HepG2 (cell line): Measurements from ENCODE around the gene ETHE1. TPM values are rescaled to one million over a fixed set of nuclear protein-coding genes. Genes with fewer than 3 reads are reported as not detected.

Experiments used
- FOXM1 ChIP-seq: sonication (generic); formaldehyde crosslinking; IDR thresholded peaks from 2 replicates; pipeline ENCODE4 v1.5.0; 2020; ENCODE audit warnings: missing genetic modification reagents
- FOXO1 ChIP-seq: sonication (generic); formaldehyde crosslinking; IDR thresholded peaks from 2 replicates; pipeline ENCODE4 v1.4.0; 2020; ENCODE audit warnings: missing genetic modification reagents
- KDM2A ChIP-seq: sonication (generic); formaldehyde crosslinking; IDR thresholded peaks from 2 replicates; pipeline ENCODE4 v1.4.0; 2020; ENCODE audit warnings: low read depth, missing genetic modification reagents, borderline replicate concordance
- MAFG ChIP-seq: sonication (generic); formaldehyde crosslinking; IDR thresholded peaks from 2 replicates; pipeline ENCODE4 v1.5.1; 2020; ENCODE audit warnings: mild to moderate bottlenecking, missing genetic modification reagents
- NCOA2 ChIP-seq: sonication (generic); formaldehyde crosslinking; IDR thresholded peaks from 2 replicates; pipeline ENCODE4 v1.8.0; 2022; ENCODE audit warnings: inconsistent platforms
- NFRKB ChIP-seq: fragments of 450-650 bp; IDR thresholded peaks from 2 replicates; pipeline ENCODE4 v1.6.1; 2017
- PHF20 ChIP-seq: sonication (generic); formaldehyde crosslinking; IDR thresholded peaks from 2 replicates; pipeline ENCODE4 v1.5.0; 2020; ENCODE audit warnings: mild to moderate bottlenecking, missing genetic modification reagents
- RAD21 ChIP-seq: fragments of 450-650 bp; formaldehyde crosslinking; IDR thresholded peaks from 2 replicates; pipeline ENCODE4 v1.5.0; 2020; ENCODE audit warnings: mild to moderate bottlenecking
- RAD51 ChIP-seq: fragments of 450-650 bp; IDR thresholded peaks from 2 replicates; pipeline ENCODE4 v1.6.1; 2016; ENCODE audit warnings: borderline replicate concordance
- SIX1 ChIP-seq: sonication (generic); formaldehyde crosslinking; IDR thresholded peaks from 2 replicates; pipeline ENCODE4 v1.4.0; 2020; ENCODE audit warnings: missing genetic modification reagents, borderline replicate concordance
- SKI ChIP-seq: fragments of 450-650 bp; IDR thresholded peaks from one replicate; pipeline ENCODE4 v1.6.1; 2018; ENCODE audit warnings: mild to moderate bottlenecking; ENCODE audit not compliant: partially characterized antibody
- SMC3 ChIP-seq: IDR thresholded peaks from 2 replicates; pipeline ENCODE4 v1.6.1; 2011; ENCODE audit warnings: low read length, improper control_type of control experiment
- SP1 ChIP-seq, 2 experiments: fragments of 450-650 bp in 1 of 2; sonication (generic) in 1 of 2; formaldehyde crosslinking in 1 of 2; IDR thresholded peaks; 2 replicates each; pipeline versions ENCODE4 v1.4.0 to v1.6.1; 2016 to 2020; ENCODE audit warnings: missing genetic modification reagents in 1 of 2
- SP5 ChIP-seq: IDR thresholded peaks from 2 replicates; pipeline ENCODE4 v1.6.1; 2016; ENCODE audit warnings: low read depth, borderline replicate concordance
- ZNF121 ChIP-seq: sonication (generic); formaldehyde crosslinking; IDR thresholded peaks from 2 replicates; pipeline ENCODE4 v1.5.0; 2020; ENCODE audit warnings: mild to moderate bottlenecking, missing genetic modification reagents
- ZNF17 ChIP-seq: sonication (generic); formaldehyde crosslinking; IDR thresholded peaks from 2 replicates; pipeline ENCODE4 v1.5.0; 2020; ENCODE audit warnings: mild to moderate bottlenecking, missing genetic modification reagents
- ZNF230 ChIP-seq: sonication (generic); formaldehyde crosslinking; IDR thresholded peaks from 2 replicates; pipeline ENCODE4 v1.4.0; 2020; ENCODE audit warnings: mild to moderate bottlenecking, missing genetic modification reagents
- ZNF253 ChIP-seq: sonication (generic); formaldehyde crosslinking; IDR thresholded peaks from 2 replicates; pipeline ENCODE4 v1.8.0; 2022; ENCODE audit warnings: mild to moderate bottlenecking, missing genetic modification reagents, borderline replicate concordance
- ZNF619 ChIP-seq: sonication (generic); formaldehyde crosslinking; IDR thresholded peaks from 2 replicates; pipeline ENCODE4 v1.4.0; 2020; ENCODE audit warnings: mild to moderate bottlenecking, missing genetic modification reagents
- ZNF7 ChIP-seq: IDR thresholded peaks from 2 replicates; pipeline ENCODE4 v1.6.1; 2016; ENCODE audit warnings: missing biosample characterization, missing genetic modification reagents
- ZNF747 ChIP-seq: sonication (generic); formaldehyde crosslinking; IDR thresholded peaks from 2 replicates; pipeline ENCODE4 v1.8.1; 2023; ENCODE audit warnings: missing genetic modification reagents, mild to moderate bottlenecking, borderline replicate concordance
- ZSCAN29 ChIP-seq: sonication (generic); formaldehyde crosslinking; conservative IDR thresholded peaks from 2 replicates; pipeline ENCODE4 v1.4.0; 2020; ENCODE audit warnings: mild to moderate bottlenecking, missing genetic modification reagents
- polyA plus RNA-seq, 8 experiments: library from polyadenylated mRNA; depleted of rRNA in 3 of 8; stranded (reverse) in 7 of 8; unstranded in 1 of 8; fragments of >200 nt; fragmentation: Illumina TruSeq in 4 of 8; extraction: Trizol in 4 of 8; gene quantifications; 2 replicates each; pipeline versions ENCODE4 v1.2.1 to v1.2.3, GENCODE V29; 2011 to 2016; ENCODE audit warnings: low read depth in 4 of 8, missing spikeins in 1 of 8, mixed read lengths in 1 of 8; ENCODE audit not compliant: insufficient read depth in 1 of 8
- total RNA-seq, 5 experiments: library from RNA; depleted of rRNA; stranded (reverse); fragments of >200 nt; fragmentation: Illumina TruSeq; extraction: Trizol; gene quantifications; 2 replicates each; pipeline ENCODE4 v1.2.3, GENCODE V29; 2016; ENCODE audit warnings: low read depth in 1 of 5
- TF ChIP-seq, protein P1 (sequence below): sonication (generic); formaldehyde crosslinking; conservative IDR thresholded peaks from 2 replicates; pipeline ENCODE4 v1.4.0; 2020; ENCODE audit warnings: mild to moderate bottlenecking, missing genetic modification reagents, moderate library complexity
- TF ChIP-seq, protein P2 (sequence below), 2 experiments: sonication (generic) in 1 of 2; formaldehyde crosslinking in 1 of 2; IDR thresholded peaks; 2 replicates each; pipeline versions ENCODE4 v1.4.0 to v1.6.1; 2018 to 2020; ENCODE audit warnings: missing genetic modification reagents in 2 of 2, borderline replicate concordance in 1 of 2, low read depth in 1 of 2, mild to moderate bottlenecking in 1 of 2, missing biosample characterization in 1 of 2
- TF ChIP-seq, protein P3 (sequence below): sonication (generic); formaldehyde crosslinking; IDR thresholded peaks from 2 replicates; pipeline ENCODE4 v1.4.0; 2020; ENCODE audit warnings: missing genetic modification reagents

ETHE1 gene
- total and polyA plus RNA-seq, 2 of the 13 experiments (the other 11 are each of a cell fraction or from before 2014, with no cell fraction given): 32.5 to 58.4 TPM

DNA sequence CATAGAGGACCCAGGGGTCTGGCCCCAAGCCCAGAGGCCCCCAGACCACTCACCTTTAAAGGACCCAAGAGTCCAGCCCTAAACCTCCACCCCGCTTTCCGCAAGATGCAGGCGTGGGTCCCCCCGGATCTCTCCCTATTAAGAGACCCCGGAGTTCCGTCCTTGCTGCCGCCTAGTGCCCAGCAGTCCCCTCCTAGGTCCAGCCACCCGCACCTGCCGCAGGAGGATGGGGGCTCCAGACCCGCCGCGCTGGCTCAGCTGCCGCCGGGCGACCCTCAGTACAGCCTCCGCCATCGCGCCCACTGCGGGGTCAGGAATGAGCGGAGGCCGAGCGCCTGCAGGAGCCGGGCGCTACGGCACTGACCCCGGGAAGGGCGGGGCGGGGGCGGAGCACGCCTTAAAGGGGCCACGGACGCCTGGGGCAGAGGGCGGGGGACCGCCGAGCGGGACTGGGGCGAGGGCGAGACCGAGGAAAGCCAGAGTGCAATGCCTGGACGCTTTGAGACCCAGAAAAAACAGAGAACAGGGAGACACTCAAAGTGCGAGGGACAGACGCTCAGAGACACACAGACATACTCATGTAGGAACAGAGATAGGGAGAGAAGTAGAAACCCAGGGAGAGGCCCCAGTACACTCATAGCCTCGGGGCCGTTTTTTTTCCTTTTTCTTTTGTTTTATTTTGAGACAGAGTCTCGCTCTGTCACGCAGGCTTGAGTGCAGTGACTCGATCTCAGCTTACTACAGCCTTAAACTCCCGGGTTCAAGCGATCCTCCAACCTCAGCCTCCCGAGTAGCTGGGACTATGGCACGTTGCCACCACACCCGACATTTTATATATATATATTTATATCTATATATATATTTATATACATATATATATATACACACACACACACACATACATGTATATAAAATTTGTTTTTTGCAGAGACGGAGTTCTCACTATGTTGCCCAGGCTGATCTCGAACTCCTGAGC, at the start of gene ETHE1 (continued):
- TF ChIP-seq, protein P1, sequence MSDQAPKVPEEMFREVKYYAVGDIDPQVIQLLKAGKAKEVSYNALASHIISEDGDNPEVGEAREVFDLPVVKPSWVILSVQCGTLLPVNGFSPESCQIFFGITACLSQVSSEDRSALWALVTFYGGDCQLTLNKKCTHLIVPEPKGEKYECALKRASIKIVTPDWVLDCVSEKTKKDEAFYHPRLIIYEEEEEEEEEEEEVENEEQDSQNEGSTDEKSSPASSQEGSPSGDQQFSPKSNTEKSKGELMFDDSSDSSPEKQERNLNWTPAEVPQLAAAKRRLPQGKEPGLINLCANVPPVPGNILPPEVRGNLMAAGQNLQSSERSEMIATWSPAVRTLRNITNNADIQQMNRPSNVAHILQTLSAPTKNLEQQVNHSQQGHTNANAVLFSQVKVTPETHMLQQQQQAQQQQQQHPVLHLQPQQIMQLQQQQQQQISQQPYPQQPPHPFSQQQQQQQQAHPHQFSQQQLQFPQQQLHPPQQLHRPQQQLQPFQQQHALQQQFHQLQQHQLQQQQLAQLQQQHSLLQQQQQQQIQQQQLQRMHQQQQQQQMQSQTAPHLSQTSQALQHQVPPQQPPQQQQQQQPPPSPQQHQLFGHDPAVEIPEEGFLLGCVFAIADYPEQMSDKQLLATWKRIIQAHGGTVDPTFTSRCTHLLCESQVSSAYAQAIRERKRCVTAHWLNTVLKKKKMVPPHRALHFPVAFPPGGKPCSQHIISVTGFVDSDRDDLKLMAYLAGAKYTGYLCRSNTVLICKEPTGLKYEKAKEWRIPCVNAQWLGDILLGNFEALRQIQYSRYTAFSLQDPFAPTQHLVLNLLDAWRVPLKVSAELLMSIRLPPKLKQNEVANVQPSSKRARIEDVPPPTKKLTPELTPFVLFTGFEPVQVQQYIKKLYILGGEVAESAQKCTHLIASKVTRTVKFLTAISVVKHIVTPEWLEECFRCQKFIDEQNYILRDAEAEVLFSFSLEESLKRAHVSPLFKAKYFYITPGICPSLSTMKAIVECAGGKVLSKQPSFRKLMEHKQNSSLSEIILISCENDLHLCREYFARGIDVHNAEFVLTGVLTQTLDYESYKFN (CRISPR knock-in tag): peak; percentile 35
- TF ChIP-seq, protein P2, sequence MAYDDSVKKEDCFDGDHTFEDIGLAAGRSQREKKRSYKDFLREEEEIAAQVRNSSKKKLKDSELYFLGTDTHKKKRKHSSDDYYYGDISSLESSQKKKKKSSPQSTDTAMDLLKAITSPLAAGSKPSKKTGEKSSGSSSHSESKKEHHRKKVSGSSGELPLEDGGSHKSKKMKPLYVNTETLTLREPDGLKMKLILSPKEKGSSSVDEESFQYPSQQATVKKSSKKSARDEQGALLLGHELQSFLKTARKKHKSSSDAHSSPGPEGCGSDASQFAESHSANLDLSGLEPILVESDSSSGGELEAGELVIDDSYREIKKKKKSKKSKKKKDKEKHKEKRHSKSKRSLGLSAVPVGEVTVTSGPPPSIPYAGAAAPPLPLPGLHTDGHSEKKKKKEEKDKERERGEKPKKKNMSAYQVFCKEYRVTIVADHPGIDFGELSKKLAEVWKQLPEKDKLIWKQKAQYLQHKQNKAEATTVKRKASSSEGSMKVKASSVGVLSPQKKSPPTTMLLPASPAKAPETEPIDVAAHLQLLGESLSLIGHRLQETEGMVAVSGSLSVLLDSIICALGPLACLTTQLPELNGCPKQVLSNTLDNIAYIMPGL (CRISPR knock-in tag; IDR thresholded peaks at IDR 0.05; ENCODE audit: borderline replicate concordance in 1 of 2, low read depth in 1 of 2): peak; percentile 62 to 75
- no peak; the same call in 1 of the 2 replicates for TF ChIP-seq ZNF253 (CRISPR knock-in tag)
- no peak for TF ChIP-seq SMC3
- TF ChIP-seq SP1 (IDR thresholded peaks at IDR 0.05): no peak
- peak; percentile 88 for TF ChIP-seq SP1 (CRISPR knock-in tag; IDR thresholded peaks at IDR 0.05)
- peak; percentile 99 for TF ChIP-seq SP5 (CRISPR knock-in tag)
- TF ChIP-seq KDM2A: peak; percentile 95
- TF ChIP-seq ZNF230 (CRISPR knock-in tag): no peak
- no peak for TF ChIP-seq SIX1 (CRISPR knock-in tag)
- no peak for TF ChIP-seq NCOA2
- peak; percentile 52 for TF ChIP-seq PHF20 (CRISPR knock-in tag)
- no peak for TF ChIP-seq FOXM1 (CRISPR knock-in tag)
- TF ChIP-seq SKI: no peak
- TF ChIP-seq ZNF747: no peak
- no peak for TF ChIP-seq ZNF619 (CRISPR knock-in tag)
- no peak for TF ChIP-seq MAFG (CRISPR knock-in tag)
- 0 out of 2 replicates have a peak, but pooled peaks have one; percentile 35 for TF ChIP-seq ZSCAN29 (CRISPR knock-in tag)
- TF ChIP-seq, protein P3, sequence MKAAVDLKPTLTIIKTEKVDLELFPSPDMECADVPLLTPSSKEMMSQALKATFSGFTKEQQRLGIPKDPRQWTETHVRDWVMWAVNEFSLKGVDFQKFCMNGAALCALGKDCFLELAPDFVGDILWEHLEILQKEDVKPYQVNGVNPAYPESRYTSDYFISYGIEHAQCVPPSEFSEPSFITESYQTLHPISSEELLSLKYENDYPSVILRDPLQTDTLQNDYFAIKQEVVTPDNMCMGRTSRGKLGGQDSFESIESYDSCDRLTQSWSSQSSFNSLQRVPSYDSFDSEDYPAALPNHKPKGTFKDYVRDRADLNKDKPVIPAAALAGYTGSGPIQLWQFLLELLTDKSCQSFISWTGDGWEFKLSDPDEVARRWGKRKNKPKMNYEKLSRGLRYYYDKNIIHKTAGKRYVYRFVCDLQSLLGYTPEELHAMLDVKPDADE (CRISPR knock-in tag): no peak
- TF ChIP-seq RAD21 (CRISPR knock-in tag): 0 out of 2 replicates have a peak, but pooled peaks have one; percentile 13
- TF ChIP-seq FOXO1: no peak; the same call in 1 of the 2 replicates
- TF ChIP-seq ZNF17 (CRISPR knock-in tag): no peak
- no peak for TF ChIP-seq RAD51
- no peak for TF ChIP-seq NFRKB
- TF ChIP-seq ZNF121 (CRISPR knock-in tag): no peak
- TF ChIP-seq ZNF7: no peak
